ENCODE data around the gene DTD1. TPM values are rescaled to one million over a fixed set of nuclear protein-coding genes. Genes with fewer than 3 reads are reported as not detected.

The DTD1 gene
- total RNA-seq, 2 donors from 2014 or later = 31.2 to 51.6 TPM

- 76% methylated on average over 8 of the region's 8 CpGs for whole genome bisulfite sequencing
- no peaks in the 10 kb centered on the region for H3K36me3 ChIP-seq
- no peaks in the 10 kb centered on the region for H3K27me3 ChIP-seq (replicated peaks; ENCODE audit: insufficient read depth)
- no peak overlapping the region for H3K4me3 ChIP-seq
- no peaks in the 10 kb centered on the region for H3K4me1 ChIP-seq (replicated peaks)
- no peak for TF ChIP-seq CTCF (IDR thresholded peaks at IDR 0.05)
- TF ChIP-seq POLR2AphosphoS5 (IDR thresholded peaks at IDR 0.05) = no peak
- TF ChIP-seq POLR2A (IDR thresholded peaks at IDR 0.05) = no peak
- no peaks in the 10 kb centered on the region for H3K9me3 ChIP-seq
- DNase-seq (ENCODE audit: low spot score) = no peak
- no peak overlapping the region for H3K27ac ChIP-seq
- intact Hi-C loops (cut with DNase I) = no loop called here
These were observed 140.5 kb downstream of the DTD1 start for GRCh38 chr20:18728165-18728869.

- WGBS = 92% methylated on average over 5 of the region's 5 CpGs
- intact Hi-C loops (cut with DNase I) = no loop called here
- Histone ChIP-seq H3K27me3 (replicated peaks; ENCODE audit: insufficient read depth) (no peaks in the 10 kb centered on the region), H3K27ac (no peak overlapping the region), H3K9me3 (no peaks in the 10 kb centered on the region), H3K4me3 (no peak overlapping the region), H3K36me3 (no peaks in the 10 kb centered on the region), H3K4me1 (replicated peaks) (no peaks in the 10 kb centered on the region)
- DNase-seq (ENCODE audit: low spot score) = no peak
- TF ChIP-seq CTCF (IDR thresholded peaks at IDR 0.05) (no peak), POLR2AphosphoS5 (IDR thresholded peaks at IDR 0.05) (no peak), POLR2A (IDR thresholded peaks at IDR 0.05) (no peak)
These were observed 141.0 kb downstream of the DTD1 start for GRCh38 chr20:18728870-18729224.

GRCh38 chr20:18729231-18729825, 141.5 kb downstream of the DTD1 start:
- Histone ChIP-seq H3K9me3 (no peaks in the 10 kb centered on the region), H3K27ac (no peak overlapping the region), H3K4me3 (no peak overlapping the region), H3K36me3 (no peaks in the 10 kb centered on the region), H3K4me1 (replicated peaks) (no peaks in the 10 kb centered on the region), H3K27me3 (replicated peaks; ENCODE audit: insufficient read depth) (no peaks in the 10 kb centered on the region)
- no peak for DNase-seq (ENCODE audit: low spot score)
- 91% methylated on average over 6 of the region's 6 CpGs for WGBS
- TF ChIP-seq POLR2A (IDR thresholded peaks at IDR 0.05) = no peak
- no peak for TF ChIP-seq POLR2AphosphoS5 (IDR thresholded peaks at IDR 0.05)
- no peak for TF ChIP-seq CTCF (IDR thresholded peaks at IDR 0.05)
- intact Hi-C loops (cut with DNase I) = no loop called here

GRCh38 chr20:18731940-18732339, 144.1 kb downstream of the DTD1 start:
- intact Hi-C loops (cut with DNase I) = no loop called here
- DNase-seq (ENCODE audit: low spot score) = no peak
- H3K36me3 ChIP-seq = no peaks in the 10 kb centered on the region
- WGBS = 100% methylated on average over 1 of the region's 1 CpG
- no peak overlapping the region for H3K27ac ChIP-seq
- TF ChIP-seq POLR2A (IDR thresholded peaks at IDR 0.05) = no peak
- TF ChIP-seq CTCF (IDR thresholded peaks at IDR 0.05) = no peak
- no peak for TF ChIP-seq POLR2AphosphoS5 (IDR thresholded peaks at IDR 0.05)
- no peak overlapping the region for H3K4me3 ChIP-seq
- no peaks in the 10 kb centered on the region for H3K4me1 ChIP-seq (replicated peaks)
- H3K9me3 ChIP-seq = no peaks in the 10 kb centered on the region
- no peaks in the 10 kb centered on the region for H3K27me3 ChIP-seq (replicated peaks; ENCODE audit: insufficient read depth)
